ENCODE data around the gene NMUR1.

- TF ChIP-seq CTCF (IDR thresholded peaks at IDR 0.05; ENCODE audit: insufficient read depth, low read depth, low read length) (no peak), EZH2 (IDR thresholded peaks at IDR 0.05; ENCODE audit: insufficient read depth, low read length) (no peak)
Measured at GRCh38 chr2:231526341-231527090, 3.7 kb downstream of the NMUR1 start.
